CD14-positive monocyte (primary cell): ENCODE data around the gene PPARGC1A. TPM values are rescaled to one million over a fixed set of nuclear protein-coding genes. Genes with fewer than 3 reads are reported as not detected.

ENCODE experiments used
- DNase-seq, 3 donors: peaks; one replicate each; pipeline ENCODE4 v3.0.0-alpha.2; 2011 to 2022
- H2AFZ ChIP-seq: 2 replicates; pipeline ENCODE4 v1.6.0; 2012; ENCODE audit warnings: mild to moderate bottlenecking, low read depth, low read length, inconsistent platforms; ENCODE audit not compliant: insufficient read depth, poor library complexity, severe bottlenecking
- H3K27ac ChIP-seq, 2 donors: 1 replicate in 1 of 2; 2 replicates in 1 of 2; pipeline ENCODE4 v1.5.1; 2012 to 2013; ENCODE audit warnings: low read length in 2 of 2, control low read depth in 1 of 2, inconsistent platforms in 1 of 2, low read depth in 1 of 2, mild to moderate bottlenecking in 1 of 2
- H3K27me3 ChIP-seq, 2 donors: one replicate each; pipeline versions ENCODE4 v1.6.0 to v1.6.1; 2011 to 2013; ENCODE audit warnings: low read length in 2 of 2; ENCODE audit not compliant: control insufficient read depth in 2 of 2, insufficient read depth in 2 of 2
- H3K36me3 ChIP-seq, 2 donors: replicated peaks in 1 of 2; 1 replicate in 1 of 2; 2 replicates in 1 of 2; pipeline versions ENCODE4 v1.5.1 to v1.6.1; 2012 to 2013; ENCODE audit warnings: low read length in 2 of 2, control low read depth in 1 of 2, inconsistent platforms in 1 of 2, mild to moderate bottlenecking in 1 of 2; ENCODE audit not compliant: insufficient read depth in 2 of 2, control insufficient read depth in 1 of 2
- H3K4me1 ChIP-seq, 2 donors: 1 replicate in 1 of 2; 2 replicates in 1 of 2; pipeline versions ENCODE4 v1.5.1 to v1.6.1; 2012 to 2013; ENCODE audit warnings: low read length in 2 of 2, control low read depth in 1 of 2, inconsistent platforms in 1 of 2, mild to moderate bottlenecking in 1 of 2, moderate library complexity in 1 of 2; ENCODE audit not compliant: insufficient read depth in 2 of 2, control insufficient read depth in 1 of 2
- H3K4me2 ChIP-seq: replicated peaks from 2 replicates; pipeline ENCODE3; 2012; ENCODE audit warnings: low read length, moderate library complexity, mild to moderate bottlenecking; ENCODE audit not compliant: poor library complexity, severe bottlenecking; ENCODE audit errors: extremely low read depth
- H3K4me3 ChIP-seq, 3 experiments: fragments of 200-600 bp in 1 of 3; sonication (generic) in 1 of 3; replicated peaks in 1 of 3; 1 replicate in 2 of 3; 2 replicates in 1 of 3; pipeline ENCODE4 v1.5.1; 2011 to 2013; ENCODE audit warnings: low read length in 3 of 3, mild to moderate bottlenecking in 3 of 3, control low read depth in 2 of 3, low read depth in 2 of 3, inconsistent platforms in 1 of 3, moderate library complexity in 1 of 3
- H3K79me2 ChIP-seq: 2 replicates; pipeline ENCODE4 v1.6.0; 2012; ENCODE audit warnings: mild to moderate bottlenecking, control low read depth, inconsistent platforms, low read length, moderate library complexity; ENCODE audit not compliant: insufficient read depth
- H3K9ac ChIP-seq: 2 replicates; pipeline ENCODE4 v1.6.0; 2017; ENCODE audit warnings: low read length, mild to moderate bottlenecking; ENCODE audit not compliant: insufficient read depth, poor library complexity, severe bottlenecking
- H3K9me3 ChIP-seq, 2 donors: replicated peaks in 1 of 2; 1 replicate in 1 of 2; 2 replicates in 1 of 2; pipeline versions ENCODE4 v1.5.1 to v1.6.1; 2012 to 2013; ENCODE audit warnings: low read length in 2 of 2, control low read depth in 1 of 2; ENCODE audit not compliant: control insufficient read depth in 1 of 2, insufficient read depth in 1 of 2
- H4K20me1 ChIP-seq: 2 replicates; pipeline ENCODE4 v1.6.0; 2012; ENCODE audit warnings: mild to moderate bottlenecking, low read length, control low read depth, moderate library complexity; ENCODE audit not compliant: insufficient read depth
- H3K27ac Mint-ChIP-seq, 7 donors: one replicate each; pipeline ENCODE4 v1.8.0; 2020; ENCODE audit warnings: mild to moderate bottlenecking in 7 of 7, mixed read lengths in 7 of 7, moderate library complexity in 6 of 7, inconsistent platforms in 2 of 7
- H3K27me3 Mint-ChIP-seq, 3 donors: one replicate each; pipeline ENCODE4 v1.8.0; 2021 to 2022; ENCODE audit warnings: low read depth in 3 of 3, mild to moderate bottlenecking in 3 of 3, mixed read lengths in 3 of 3, moderate library complexity in 3 of 3, inconsistent platforms in 1 of 3
- H3K36me3 Mint-ChIP-seq, 2 donors: one replicate each; pipeline ENCODE4 v1.8.0; 2020; ENCODE audit warnings: mixed read lengths in 2 of 2, inconsistent platforms in 1 of 2, mild to moderate bottlenecking in 1 of 2
- H3K4me1 Mint-ChIP-seq: one replicate; pipeline ENCODE4 v1.8.0; 2020; ENCODE audit warnings: mild to moderate bottlenecking, mixed read lengths
- H3K4me3 Mint-ChIP-seq, 2 donors: one replicate each; pipeline ENCODE4 v1.8.0; 2020; ENCODE audit warnings: mild to moderate bottlenecking in 2 of 2, mixed read lengths in 2 of 2, moderate library complexity in 1 of 2
- H3K9me3 Mint-ChIP-seq, 7 donors: one replicate each; pipeline ENCODE4 v1.8.0; 2020 to 2022; ENCODE audit warnings: mixed read lengths in 7 of 7, mild to moderate bottlenecking in 6 of 7, moderate library complexity in 6 of 7, inconsistent platforms in 2 of 7
- WGBS: methylation state at CpG from one replicate; pipeline ENCODE4 v1.1.5; 2013; ENCODE audit warnings: missing lambda C conversion rate; ENCODE audit not compliant: insufficient coverage; 5-methylcytosine and 5-hydroxymethylcytosine counted together
- intact Hi-C, 2 donors: fragments of 100-400 bp; cut with micrococcal nuclease; formaldehyde crosslinking; loops; one replicate each; pipeline versions ENCODE4 v1.15.0 to v1.15.1; 2023
- polyA plus RNA-seq, 3 donors: library from polyadenylated mRNA; depleted of rRNA in 1 of 3; unstranded in 2 of 3; stranded (reverse) in 1 of 3; fragments of 300-500 nt in 2 of 3; fragments of >200 nt in 1 of 3; fragmentation: Illumina TruSeq in 2 of 3; gene quantifications; 1 replicate in 2 of 3; 2 replicates in 1 of 3; pipeline ENCODE4 v1.2.3, GENCODE V29; 2012 to 2021
- TF ChIP-seq, protein P1 (sequence below): fragments of 200-600 bp; IDR thresholded peaks from one replicate; pipeline ENCODE4 v1.8.0; 2022; ENCODE audit warnings: antibody characterized with exemption, mild to moderate bottlenecking

The PPARGC1A gene
- polyA plus RNA-seq, 3 donors: 0.58 to 1.1 (median 0.79) TPM

- no peaks in the 10 kb centered on the region for H3K36me3 ChIP-seq
- Mint-ChIP-seq H3K36me3 (no peaks in the 10 kb centered on the region), H3K27ac (peak overlapping the region in 1 of 7 donors; percentile 32), H3K9me3 (peaks cover 0 to 2% (median 0%) of the 10 kb centered on the region in 7 donors), H3K4me1 (peaks cover 22% of the 10 kb centered on the region), H3K4me3 (no peak overlapping the region), H3K27me3 (peaks cover 0 to 2% (median 0%) of the 10 kb centered on the region in 3 donors)
- H4K20me1 ChIP-seq: no peaks in the 10 kb centered on the region
- peaks cover 5% of the 10 kb centered on the region for H3K79me2 ChIP-seq
- H3K9me3 ChIP-seq: no peaks in the 10 kb centered on the region
- H2AFZ ChIP-seq: no peak overlapping the region
- peak overlapping the region in 1 of 3 experiments; percentile 63 for H3K4me3 ChIP-seq
- peaks cover 24 to 35% of the 10 kb centered on the region in 2 donors for H3K4me1 ChIP-seq
- H3K27ac ChIP-seq: peak overlapping the region in 1 of 2 donors; percentile 72
- WGBS: 100% methylated on average over 2 of the region's 8 CpGs
- TF ChIP-seq, protein P1, sequence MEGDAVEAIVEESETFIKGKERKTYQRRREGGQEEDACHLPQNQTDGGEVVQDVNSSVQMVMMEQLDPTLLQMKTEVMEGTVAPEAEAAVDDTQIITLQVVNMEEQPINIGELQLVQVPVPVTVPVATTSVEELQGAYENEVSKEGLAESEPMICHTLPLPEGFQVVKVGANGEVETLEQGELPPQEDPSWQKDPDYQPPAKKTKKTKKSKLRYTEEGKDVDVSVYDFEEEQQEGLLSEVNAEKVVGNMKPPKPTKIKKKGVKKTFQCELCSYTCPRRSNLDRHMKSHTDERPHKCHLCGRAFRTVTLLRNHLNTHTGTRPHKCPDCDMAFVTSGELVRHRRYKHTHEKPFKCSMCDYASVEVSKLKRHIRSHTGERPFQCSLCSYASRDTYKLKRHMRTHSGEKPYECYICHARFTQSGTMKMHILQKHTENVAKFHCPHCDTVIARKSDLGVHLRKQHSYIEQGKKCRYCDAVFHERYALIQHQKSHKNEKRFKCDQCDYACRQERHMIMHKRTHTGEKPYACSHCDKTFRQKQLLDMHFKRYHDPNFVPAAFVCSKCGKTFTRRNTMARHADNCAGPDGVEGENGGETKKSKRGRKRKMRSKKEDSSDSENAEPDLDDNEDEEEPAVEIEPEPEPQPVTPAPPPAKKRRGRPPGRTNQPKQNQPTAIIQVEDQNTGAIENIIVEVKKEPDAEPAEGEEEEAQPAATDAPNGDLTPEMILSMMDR: no peak
- intact Hi-C loops: no loop called here
- peak overlapping the region; percentile 47 for H3K4me2 ChIP-seq
- no peaks in the 10 kb centered on the region for H3K27me3 ChIP-seq
- H3K9ac ChIP-seq: no peak overlapping the region
- DNase-seq: no peak
Observed at GRCh38 chr4:23881674-23882337, 8.0 kb downstream of the PPARGC1A start.

DNA sequence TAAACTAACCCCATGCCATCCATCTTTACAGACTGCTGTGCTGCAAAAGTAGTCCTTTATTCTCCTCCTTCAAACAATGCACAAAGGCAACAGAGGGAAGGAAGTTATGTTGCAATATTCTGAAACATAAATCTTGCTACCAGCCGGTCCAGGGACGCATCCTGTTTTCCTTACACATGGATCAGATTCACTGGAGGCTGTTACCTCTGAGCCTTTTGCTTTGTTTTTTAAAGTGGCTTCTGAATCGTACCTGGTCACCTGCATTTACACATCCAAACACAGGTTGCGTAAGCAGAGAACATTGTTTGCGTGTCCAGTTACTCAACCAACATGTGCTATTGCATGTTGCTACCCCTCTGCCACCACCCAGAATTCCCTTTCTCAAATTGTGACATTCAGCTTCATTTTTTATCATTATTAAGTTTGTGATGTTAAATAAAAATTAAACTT lies 8.8 kb downstream of the PPARGC1A start:
- Mint-ChIP-seq H3K4me1 (peaks cover 22% of the 10 kb centered on the region), H3K27ac (peak overlapping the region in 3 of 7 donors; percentile 33 to 74 (median 46)), H3K4me3 (peak overlapping the region in 1 of 2 donors; percentile 49), H3K9me3 (peaks cover 0 to 2% (median 0%) of the 10 kb centered on the region in 7 donors), H3K36me3 (no peaks in the 10 kb centered on the region), H3K27me3 (peaks cover 0 to 2% (median 0%) of the 10 kb centered on the region in 3 donors)
- Histone ChIP-seq H3K4me2 (peak overlapping the region; percentile 47), H3K4me1 (peaks cover 24 to 31% of the 10 kb centered on the region in 2 donors), H3K27me3 (no peaks in the 10 kb centered on the region), H3K27ac (peak overlapping the region in 1 of 2 donors; percentile 72), H3K4me3 (peak overlapping the region in 2 of 3 experiments; percentile 43 to 63), H2AFZ (peak overlapping the region; percentile 55), H4K20me1 (no peaks in the 10 kb centered on the region), H3K36me3 (no peaks in the 10 kb centered on the region), H3K79me2 (peaks cover 5% of the 10 kb centered on the region), H3K9ac (peak overlapping the region; percentile 23), H3K9me3 (no peaks in the 10 kb centered on the region)
- intact Hi-C loops: no loop called here
- TF ChIP-seq, protein P1: no peak
- 6% methylated on average over 3 of the region's 5 CpGs for WGBS
- peak; percentile 23 to 54 (median 45) for DNase-seq
